IPS DF 4.7 (cell line): Measurements from ENCODE around the gene ZNF292.
"Not testable (repeated sequence)": the region's sequence is repeated elsewhere in the genome, so short reads cannot be mapped to it uniquely, and the experiment has no call there.

Experiments used
- DNase-seq: peaks from one replicate; pipeline ENCODE4 v3.0.0-alpha.2; 2013; ENCODE audit warnings: low spot score; ENCODE audit errors: extremely low read depth

The ZNF292 gene

DNA sequence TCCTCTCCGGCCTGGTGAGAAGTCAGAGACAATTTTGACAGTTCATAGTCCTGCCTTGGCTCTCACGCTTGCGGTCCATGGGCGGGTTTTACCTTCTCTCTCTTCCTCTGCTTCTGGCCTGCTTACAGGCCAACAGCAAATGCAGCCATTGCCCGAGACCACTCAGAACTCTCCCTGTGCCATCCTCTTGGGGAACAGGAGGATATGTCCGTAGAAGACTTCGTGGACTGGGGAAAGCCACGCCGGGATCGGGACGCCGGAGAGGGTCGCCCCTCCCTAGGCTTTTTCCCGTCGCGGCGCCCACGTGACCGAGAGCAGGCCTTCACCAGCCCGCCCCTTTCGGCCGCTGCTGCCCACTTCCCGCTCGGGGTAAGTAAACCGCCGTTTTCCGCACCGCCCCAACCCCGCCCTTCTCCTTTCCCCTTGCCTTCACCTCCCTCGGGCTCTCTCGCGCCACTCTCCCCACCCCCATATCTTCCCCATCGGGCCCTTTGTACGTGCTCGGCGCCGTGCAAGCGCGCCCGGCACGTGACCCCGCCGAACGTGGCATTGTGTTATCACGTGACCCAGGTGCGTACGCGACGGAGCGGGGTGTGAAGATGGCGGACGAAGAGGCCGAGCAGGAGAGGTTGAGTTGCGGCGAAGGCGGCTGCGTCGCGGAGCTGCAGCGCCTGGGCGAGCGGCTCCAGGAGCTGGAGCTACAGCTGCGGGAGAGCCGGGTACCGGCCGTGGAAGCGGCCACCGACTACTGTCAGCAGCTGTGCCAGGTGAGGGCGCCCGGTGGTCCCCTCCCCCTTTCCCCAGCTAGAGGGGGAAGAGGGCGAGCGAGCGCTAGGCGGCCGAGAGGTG is at the start of gene ZNF292:
TSS of gene ZNF292 (plus strand) at position 573 of the 849 bp plus-strand sequence. CDS start at position 600, 27 bp downstream.
- peak; percentile 91 for DNase-seq

DNA sequence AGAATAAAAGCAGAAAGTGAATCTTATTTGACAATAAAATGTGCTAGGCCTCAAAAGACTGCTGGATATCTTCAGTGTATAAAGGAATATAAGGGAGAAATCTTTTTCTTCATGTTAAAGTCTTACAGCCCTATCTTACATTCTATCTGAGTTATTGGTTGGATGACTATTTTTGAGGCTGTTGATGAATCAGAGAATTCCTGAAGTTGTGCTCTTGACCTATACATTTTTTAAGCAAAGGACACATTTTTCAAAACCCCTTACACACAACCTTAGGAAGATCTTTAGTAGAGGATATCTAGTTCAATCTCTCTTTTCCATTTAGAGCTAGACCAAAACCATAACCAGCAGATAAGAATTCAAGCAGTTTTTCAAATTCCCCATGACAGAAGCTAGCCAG is 49.5 kb upstream of the ZNF292 start:
- DNase-seq, result no peak

DNA sequence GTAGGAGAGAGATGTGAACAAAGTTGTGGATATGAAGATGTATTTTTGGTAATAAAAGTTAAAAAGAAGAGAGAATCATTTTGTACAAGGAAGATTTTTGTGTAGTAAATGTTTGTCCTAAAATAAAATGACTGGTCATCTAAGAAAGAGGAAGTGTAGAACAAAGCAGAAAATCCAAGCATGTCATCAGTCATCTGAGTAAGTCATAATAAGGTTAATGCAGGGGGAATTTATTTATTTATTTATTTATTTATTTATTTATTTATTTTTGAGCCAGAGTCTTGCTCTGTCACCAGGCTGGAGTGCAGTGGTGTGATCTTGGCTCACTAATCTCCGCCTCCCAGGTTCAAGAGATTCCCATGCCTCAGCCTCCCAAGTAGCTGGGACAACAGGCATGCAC is 44.7 kb upstream of the ZNF292 start:
- DNase-seq, result no peak

DNA sequence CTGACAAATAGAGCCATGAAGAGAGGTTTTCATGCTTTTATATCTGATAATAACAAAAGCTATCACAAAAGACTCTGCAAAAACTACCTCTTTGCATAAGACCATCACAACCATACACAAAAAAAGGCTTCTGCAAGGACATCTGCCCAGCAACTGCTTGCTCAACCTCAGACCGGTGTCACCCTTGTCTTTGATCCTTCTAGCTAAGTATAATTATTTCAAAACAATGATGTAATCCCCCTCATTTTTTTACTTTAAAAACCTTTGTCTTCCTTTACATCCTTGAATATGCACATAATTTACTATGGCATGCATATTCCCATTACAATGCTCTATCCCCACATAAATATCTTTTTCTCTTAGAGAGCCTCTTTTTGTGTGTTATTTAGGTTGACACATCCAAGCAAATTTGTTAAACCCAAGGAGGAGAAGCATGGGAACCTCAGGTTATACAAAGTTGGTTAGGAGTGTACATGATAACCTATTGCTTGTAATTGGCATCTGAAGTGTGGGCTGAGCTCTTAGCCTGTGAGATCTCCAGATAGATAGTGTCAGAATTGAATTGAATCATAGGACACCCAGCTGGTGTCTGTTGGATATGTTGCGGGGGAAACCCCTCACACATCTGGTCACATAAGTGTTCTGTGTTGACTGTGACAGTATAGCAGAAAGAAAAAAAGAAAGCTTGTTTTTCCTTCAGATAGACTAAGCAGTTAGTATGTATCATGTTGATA is 39.8 kb upstream of the ZNF292 start:
- no peak for DNase-seq

DNA sequence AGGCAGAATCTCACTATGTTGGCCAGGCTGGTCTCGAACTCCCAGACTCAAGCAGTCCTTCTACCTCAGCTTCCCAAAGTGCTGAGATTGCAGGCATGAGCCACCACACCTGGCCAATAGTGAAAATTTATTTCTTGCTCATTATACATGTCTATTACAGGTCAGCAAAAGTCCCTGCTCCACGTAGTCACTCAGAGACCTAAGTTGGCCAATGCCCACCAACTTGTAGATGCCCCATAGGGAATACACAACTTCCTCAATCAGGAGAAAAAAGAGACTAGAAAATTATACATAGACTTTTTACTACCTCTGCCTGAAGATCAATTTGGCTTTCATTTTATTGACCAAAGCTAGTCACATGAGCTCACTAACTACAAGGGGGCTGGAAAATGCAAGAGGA is 38.4 kb upstream of the ZNF292 start:
- DNase-seq, result no peak

DNA sequence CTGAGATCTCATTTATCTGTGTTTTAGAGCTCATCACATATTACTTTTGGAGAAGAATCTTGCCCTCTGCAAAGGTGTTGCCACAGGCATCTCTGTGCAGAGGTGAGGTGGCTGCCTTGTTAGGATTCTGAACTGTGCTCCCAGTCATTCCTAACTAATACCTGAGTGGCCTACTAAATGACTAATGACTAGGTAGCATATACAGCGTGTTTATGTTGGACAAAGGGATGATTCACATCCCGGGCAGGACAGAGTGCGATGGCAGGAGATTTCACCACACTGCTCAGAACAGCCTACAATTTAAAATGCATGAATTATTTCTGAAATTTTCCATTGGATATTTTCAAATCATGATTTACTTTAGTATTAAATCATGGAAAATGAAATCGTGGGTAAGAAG is 37.3 kb upstream of the ZNF292 start:
- DNase-seq, result no peak

DNA sequence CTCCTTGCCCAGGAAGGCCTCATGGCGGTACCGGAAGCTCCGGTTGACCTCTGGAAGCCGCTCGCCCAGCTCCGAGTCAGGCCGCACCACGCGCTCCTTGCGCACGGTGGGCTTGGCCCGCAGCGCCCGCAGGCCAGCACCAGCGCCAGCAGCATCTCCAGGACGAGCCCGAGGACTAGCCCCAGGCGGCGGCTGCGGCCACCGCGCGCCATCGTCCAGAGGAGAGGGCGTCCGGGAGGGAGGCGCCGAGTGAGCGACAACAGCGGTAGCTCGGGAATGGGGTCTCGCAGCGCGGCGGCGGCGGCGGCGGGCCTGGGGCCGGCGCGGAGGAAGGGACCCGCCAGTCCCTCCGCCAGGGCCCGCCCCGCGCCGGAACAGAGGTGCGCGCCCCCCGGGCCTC is 32.9 kb upstream of the ZNF292 start:
- no peak for DNase-seq

DNA sequence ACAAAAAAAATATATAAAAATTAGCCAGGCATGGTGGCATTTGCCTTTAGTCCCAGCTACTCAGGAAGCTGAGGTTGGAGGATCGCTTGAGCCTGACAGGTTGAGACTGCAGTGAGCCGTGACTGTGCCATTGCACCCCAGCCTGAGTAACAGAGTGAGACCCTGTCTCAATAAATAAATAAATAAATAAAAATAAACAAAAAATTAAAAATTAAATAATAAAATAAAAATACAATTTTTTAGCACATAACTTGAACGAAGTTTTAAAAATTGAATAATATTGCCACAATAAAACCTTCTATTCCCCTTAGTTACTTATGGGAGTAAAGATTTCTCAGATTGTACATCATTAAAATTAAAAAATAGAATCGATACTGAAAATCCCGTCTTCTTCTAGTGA is 31.3 kb upstream of the ZNF292 start:
- no peak for DNase-seq

DNA sequence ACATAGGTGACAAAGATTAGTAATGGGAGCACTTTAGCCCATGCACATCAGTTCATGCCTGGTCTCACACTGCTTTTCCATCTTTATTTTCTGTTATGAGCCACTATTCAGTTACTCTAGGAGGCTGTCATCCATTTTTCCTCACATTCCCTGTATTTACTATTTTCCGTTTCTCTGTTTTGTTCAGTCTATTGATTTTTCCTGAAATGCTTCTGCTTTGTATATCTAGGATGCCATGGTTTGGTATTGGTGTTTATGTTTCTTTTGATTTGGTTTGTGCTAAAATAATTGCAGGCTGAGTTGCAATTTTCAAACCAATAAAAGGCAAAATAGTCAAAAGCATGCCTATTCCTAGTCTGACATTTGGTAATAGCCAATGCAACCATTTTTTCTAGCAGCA is 28.9 kb upstream of the ZNF292 start:
- no peak for DNase-seq

DNA sequence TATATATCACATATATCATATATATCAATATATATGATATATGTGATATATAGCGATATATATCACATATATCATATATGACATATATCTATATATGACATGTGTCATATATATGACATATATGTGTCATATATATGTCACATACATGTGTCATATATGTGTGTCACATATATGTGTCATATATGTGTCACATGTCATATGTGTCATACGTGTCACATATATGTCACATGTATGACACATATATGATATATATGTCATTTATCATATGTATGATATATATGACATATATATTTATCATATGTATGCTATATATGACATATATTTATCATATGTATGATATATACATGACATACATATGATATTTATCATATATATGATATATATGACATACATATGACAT is 27.6 kb upstream of the ZNF292 start:
- DNase-seq, result no peak

DNA sequence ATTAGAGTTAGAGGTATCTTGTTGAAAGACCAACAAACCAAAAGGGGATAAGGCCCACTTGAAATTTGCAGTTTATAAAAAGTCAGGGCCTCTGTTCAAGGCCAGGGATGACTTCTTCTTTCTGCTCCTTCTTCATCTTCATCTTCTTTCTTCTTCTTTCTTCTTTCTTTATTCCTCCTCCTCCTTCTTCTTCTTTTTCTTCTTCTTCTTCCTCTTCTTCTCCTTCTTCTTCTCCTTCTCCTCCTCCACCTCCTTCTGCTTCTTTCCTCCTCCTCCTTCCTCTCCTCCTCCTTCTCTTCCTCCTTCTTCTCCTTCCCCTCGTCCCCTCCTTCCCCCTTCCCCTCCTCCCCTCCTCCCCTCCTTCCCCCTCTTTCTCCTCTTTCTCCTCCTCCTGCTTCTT is 18.4 kb upstream of the ZNF292 start:
- no peak for DNase-seq

DNA sequence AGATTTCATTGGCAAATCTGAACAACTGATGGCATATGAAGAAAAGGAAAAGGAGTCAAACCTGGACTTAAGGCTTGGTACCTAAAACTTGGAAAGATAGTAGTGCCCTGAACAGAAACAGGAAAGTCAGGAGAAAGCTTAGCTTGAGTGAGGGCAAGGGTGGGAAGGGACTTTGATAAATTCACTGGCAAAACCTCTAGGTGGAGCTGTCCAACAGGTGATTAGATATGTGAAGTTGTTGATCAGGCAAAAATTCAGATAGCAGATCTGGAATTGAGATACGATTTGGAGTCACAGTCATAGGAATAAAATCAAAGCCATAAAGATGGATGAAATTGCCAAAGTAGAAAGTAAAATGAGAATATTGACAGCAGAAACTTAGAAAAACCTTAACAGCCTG is 16.1 kb upstream of the ZNF292 start:
- DNase-seq, result peak; percentile 22

DNA sequence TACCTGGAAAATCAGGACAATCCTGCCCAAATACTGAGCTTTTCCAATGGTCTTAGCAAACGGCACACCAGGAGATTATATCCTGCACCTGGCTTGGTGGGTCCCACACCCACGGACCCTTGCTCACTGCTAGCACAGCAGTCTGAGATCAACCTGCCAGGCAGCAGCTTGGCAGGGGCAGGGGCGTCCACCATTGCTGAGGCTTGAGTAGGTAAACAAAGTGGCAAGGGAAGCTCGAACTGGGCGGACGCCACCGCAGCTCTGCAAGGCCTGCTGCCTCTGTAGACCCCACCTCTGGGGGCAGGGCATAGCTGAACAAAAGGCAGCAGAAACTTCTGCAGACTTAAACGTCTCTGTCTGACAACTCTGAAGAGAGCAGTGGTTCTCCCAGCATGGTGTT is 15.4 kb upstream of the ZNF292 start:
- not testable (repeated sequence) for DNase-seq

DNA sequence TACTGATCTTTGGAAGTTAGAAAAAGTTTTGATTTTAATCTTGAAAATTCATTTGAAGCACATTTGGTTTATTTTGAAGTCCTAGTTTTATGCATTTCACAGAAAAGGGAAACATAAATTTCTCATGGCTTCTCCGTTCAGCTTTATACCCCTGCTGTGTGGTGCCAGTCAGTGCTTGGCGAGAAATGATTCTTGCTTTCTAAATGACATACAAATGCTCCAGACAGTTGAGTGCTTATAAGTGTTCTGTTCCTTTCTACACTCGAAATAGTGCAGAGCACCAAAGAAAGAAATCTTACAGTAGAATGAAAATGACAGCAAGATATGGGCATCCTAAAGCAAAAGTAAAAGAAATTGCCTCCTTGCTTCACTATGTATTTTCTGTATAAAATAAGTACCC is 9.0 kb upstream of the ZNF292 start:
- DNase-seq, result no peak

DNA sequence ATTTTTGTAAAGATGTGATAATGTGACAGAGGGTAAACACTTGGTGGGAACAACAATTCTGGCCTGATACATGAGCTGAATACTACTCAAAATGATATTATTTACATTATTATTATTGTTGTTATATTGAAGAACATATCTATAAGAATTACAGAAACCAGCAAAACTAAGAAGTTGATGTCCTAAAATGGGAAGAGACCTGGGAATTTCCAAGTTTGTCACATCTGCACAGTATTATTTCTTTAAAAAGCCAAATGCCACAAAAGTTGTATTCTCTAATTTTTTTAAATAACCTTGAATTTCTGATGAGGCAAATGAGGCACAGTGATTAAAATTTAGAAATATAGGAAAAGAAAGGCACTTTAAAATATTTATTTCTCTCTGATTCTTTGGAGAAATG is 5.0 kb upstream of the ZNF292 start:
- DNase-seq, result no peak

DNA sequence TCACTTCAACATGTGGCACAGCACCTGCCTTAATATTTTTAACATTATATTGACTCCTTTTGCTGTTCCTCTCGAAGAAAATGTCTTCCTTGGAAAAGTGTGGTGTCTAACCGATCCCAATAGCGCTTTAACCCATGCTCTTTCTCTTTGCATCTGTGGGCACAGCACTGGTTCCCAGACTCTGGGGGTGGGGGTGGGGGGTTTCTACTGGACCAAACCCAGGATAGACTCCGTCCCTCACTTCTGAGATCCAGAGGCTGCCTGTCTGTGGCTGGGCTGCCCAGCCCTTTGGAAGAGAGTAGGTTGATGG is 3.9 kb upstream of the ZNF292 start:
- no peak for DNase-seq

DNA sequence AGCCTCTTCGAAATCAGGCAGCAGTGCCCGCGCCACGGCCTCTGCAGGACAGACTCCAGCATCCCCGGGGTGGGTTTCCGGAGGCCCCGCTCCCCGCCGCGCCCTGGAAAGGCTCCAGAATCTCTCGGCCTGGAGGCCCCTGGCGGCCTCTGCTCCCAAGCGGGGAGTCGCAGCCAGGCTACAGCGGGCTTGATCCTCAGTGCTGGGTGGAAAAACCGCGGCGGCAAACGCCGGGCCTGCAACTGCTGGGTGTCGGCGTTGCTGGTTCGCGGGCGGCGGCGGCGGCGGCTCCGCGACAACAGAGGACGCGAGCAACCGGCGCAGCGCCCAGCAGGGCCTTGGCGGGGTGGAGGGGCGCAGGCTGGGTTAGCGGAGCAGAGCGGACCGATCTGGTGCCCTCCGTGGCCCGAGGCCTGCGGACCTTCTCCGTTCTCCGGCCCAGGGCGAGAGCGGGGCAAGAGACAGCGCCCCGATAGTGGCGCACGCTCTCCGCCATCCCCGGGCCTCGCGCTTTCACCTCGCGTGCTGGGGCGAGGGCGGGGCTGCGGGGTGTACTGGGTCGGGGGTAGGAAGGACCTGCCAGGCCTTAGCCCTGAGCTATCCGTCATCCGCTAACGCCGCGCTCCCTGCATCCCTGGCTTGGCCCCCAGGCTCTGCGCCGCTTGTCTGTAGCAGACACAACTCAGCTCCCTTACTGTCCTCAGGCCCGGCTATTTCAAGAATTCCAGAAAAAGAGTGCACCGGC is 3.4 kb upstream of the ZNF292 start:
- no peak for DNase-seq

DNA sequence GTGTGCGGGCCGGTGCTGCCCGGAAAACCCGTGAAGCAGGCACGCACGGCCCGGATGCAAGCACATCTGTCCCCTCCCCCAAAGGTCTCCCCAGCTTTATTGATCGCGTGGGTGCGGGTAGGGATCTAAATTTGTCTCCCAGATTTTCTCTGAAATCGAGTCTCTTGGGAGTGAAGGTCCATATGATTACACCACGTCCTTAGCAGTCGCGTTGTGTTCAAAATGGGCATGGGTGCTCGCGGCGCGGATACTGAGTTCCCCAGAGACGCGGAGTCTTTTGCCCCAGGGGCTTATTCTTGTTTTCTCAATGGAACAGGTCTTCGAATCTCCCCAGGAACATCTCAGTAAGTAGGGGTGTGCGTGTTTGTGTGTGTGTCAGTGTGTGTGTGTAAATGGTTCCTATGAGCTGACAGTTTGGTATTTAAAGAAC is 2.8 kb upstream of the ZNF292 start:
- no peak for DNase-seq

DNA sequence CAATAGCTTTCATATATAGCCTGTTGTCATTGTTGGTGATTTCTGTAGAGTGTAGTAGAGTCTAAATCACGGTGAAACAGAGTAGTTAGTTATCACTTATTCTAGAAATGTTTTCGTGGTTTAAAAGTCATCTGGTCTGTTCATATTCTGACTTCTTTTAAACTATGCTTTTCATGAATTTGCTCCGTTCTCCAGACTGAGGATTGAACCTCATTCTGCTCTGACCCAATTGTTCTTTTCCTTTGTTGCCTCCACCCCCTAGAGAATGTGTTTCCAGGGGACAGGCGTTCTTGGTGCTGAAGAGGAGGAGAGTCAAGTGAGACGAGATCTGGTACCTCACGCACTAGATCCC is 748 bp upstream of the ZNF292 start:
- DNase-seq, result no peak

DNA sequence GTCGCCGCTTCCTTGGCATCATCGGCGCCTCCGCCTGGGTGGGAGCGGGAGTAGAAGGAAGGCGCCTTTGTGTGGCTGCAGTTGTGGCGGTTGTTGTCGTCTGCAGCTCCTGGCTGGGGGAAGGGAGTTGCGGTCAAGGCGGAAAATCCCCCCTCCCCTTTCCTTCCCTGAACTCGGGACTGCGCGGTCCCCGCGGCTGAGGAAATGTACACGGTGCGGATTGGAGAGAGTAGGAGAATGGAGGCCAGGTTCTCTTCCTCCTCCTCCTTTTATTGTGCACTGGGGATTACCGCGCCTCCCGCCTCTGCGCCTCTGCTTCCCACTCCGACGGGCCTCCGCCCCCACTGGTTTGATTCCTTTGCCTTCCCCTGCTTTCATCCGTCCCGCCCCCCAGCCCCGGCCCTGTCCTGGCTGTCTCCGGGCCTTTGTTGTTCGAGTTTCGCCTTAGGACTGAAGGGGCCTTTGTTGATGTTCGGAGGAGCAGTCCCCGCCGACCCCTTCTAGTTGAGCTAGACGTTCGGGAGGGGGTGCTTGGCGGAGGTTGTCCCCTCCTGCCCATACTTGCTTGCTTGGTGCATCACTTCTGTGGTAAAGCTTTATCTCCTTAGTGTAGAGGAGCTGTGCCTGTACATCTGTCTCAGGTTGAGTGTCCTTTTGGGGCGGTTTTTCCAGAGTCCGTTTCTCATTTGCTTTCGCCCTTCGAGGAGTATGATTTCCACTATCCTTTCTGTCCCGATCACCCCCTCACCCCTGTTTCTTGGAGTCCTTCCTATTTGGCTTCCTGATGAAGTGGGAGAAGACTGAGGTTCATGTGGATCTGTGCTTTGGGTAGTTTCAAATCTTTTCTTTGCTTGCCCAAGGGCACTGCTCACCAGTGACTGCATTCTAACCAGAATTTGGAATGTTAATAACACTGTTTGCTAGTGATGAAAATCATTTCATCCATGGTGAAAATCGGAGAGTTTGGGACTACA is 764 bp downstream of the ZNF292 start:
- no peak for DNase-seq

DNA sequence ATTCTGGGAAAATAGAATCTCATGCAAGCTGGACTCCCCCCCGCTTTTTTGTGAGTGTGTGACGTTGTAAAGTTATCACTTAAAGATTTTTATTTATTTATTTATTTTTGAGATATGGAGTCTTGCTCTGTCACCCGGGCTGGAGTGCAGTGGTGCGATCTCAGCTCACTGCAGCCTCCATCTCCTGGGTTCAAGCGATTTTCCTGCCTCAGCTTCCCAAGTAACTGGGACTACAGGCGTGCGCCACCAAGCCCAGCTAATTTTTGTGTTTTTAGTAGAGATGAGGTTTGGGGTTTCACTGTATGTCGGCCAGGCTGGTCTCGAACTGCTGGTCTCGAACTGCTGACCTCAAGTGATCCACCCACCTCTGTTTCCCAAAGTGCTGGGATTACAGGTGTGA is 2.2 kb downstream of the ZNF292 start:
- not testable (repeated sequence) for DNase-seq
